Measurements from ENCODE around the gene GRIN3B. TPM values are rescaled to one million over a fixed set of nuclear protein-coding genes. Genes with fewer than 3 reads are reported as not detected.
"Not testable (repeated sequence)": the region's sequence is repeated elsewhere in the genome, so short reads cannot be mapped to it uniquely, and the experiment has no call there.

GRIN3B gene
- total RNA-seq, 6 donors from 2014 or later = 0.06 to 18.9 (median 5.6) TPM

DNA sequence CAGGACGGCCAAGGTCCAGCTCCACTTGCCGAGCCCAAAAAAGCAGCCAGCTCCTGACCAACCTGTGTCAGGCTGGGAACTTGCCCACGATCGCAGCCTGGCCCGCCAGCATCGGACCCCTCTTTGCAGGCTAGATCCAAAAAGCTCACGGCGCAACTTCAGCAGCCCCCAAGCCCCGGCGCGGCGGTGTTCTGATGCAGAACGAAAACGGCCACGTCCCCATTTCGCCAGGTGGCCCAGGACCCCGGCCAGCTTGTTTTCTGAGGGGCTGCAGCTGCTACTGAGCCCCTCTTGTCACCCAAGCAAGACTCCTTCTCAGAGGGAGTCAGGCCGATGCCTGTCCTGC, 19.4 kb downstream of the GRIN3B start:
- Histone ChIP-seq H3K4me3 (peak overlapping the region; percentile 78 to 99 (median 97)), H3K36me3 (peaks cover 0 to 6% (median 2%) of the 10 kb centered on the region in 4 donors), H3K27ac (peak overlapping the region; percentile 29 to 96 (median 94)), H3K27me3 (no peaks in the 10 kb centered on the region), H3K4me1 (peaks cover 58 to 72% (median 65%) of the 10 kb centered on the region in 4 donors), H3K9me3 (no peaks in the 10 kb centered on the region)
- WGBS, 2 donors = no CpG with 5 or more reads among the region's 18 CpGs
- TF ChIP-seq POLR2A (IDR thresholded peaks at IDR 0.05) (no peak), EP300 (IDR thresholded peaks at IDR 0.05) (no peak), POLR2AphosphoS5 (IDR thresholded peaks at IDR 0.05) (no peak)
- TF ChIP-seq, protein P1, sequence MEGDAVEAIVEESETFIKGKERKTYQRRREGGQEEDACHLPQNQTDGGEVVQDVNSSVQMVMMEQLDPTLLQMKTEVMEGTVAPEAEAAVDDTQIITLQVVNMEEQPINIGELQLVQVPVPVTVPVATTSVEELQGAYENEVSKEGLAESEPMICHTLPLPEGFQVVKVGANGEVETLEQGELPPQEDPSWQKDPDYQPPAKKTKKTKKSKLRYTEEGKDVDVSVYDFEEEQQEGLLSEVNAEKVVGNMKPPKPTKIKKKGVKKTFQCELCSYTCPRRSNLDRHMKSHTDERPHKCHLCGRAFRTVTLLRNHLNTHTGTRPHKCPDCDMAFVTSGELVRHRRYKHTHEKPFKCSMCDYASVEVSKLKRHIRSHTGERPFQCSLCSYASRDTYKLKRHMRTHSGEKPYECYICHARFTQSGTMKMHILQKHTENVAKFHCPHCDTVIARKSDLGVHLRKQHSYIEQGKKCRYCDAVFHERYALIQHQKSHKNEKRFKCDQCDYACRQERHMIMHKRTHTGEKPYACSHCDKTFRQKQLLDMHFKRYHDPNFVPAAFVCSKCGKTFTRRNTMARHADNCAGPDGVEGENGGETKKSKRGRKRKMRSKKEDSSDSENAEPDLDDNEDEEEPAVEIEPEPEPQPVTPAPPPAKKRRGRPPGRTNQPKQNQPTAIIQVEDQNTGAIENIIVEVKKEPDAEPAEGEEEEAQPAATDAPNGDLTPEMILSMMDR (IDR thresholded peaks at IDR 0.05) = no peak
- ATAC-seq (ENCODE audit: low FRiP score in 2 of 2) = no peak
- peak in 1 of 2 donors; percentile 84 for DNase-seq

DNA sequence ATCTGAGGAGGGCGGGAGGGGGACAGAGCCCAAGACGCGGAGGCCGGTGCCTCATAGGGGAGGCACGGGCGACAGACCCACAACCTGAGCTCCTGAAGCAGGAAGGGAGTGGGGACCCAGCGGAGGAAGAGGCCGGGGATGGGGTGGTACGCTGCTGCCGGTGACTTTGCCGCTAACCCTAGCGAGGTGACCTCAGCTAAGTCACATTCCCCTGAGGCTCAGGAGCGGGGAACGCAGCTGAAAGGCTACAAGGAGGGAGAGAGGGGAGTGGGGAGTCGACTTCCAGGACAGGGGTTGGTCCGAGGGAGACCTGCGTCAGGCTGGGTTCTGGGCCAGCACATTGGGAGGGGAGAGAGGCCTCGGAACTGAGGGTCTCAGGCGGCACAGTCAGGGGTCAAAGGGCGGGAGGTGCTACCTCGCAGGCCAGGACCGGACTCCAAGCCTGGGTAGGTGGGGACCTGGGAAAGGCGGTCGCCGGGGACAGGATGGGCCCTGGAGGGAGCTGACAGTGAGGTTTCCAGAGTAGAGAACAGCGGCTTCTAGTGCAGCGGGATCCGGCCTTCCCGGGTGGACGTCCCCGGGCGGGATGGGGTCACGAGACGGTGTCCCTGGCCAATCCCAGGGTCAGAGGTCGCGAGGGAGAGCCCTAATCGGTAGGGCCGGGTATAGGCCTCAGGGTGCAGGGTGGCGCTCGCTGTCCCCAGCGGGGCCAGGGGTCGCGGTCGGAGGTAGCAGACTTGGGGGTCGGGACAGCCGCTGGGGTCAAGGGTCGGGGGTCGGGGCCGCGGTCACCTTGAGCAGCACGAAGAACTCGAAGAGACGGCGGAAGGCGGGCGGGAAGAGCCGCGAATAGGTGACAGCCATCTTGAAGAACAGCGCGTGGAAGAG, 20.0 kb downstream of the GRIN3B start:
- Histone ChIP-seq H3K27me3 (no peaks in the 10 kb centered on the region), H3K27ac (peak overlapping the region; percentile 94 to 96 (median 94)), H3K36me3 (no peaks in the 10 kb centered on the region), H3K4me3 (peak overlapping the region; percentile 78 to 99 (median 97)), H3K4me1 (peaks cover 58 to 66% (median 64%) of the 10 kb centered on the region in 4 donors), H3K9me3 (no peaks in the 10 kb centered on the region)
- ATAC-seq (ENCODE audit: low FRiP score in 2 of 2) = no peak
- DNase-seq = peak in 1 of 2 donors; percentile 91
- no peak for TF ChIP-seq EP300 (IDR thresholded peaks at IDR 0.05)
- 0 to 3% methylated on average over 44 to 50 of the region's 60 CpGs for WGBS, 2 donors

DNA sequence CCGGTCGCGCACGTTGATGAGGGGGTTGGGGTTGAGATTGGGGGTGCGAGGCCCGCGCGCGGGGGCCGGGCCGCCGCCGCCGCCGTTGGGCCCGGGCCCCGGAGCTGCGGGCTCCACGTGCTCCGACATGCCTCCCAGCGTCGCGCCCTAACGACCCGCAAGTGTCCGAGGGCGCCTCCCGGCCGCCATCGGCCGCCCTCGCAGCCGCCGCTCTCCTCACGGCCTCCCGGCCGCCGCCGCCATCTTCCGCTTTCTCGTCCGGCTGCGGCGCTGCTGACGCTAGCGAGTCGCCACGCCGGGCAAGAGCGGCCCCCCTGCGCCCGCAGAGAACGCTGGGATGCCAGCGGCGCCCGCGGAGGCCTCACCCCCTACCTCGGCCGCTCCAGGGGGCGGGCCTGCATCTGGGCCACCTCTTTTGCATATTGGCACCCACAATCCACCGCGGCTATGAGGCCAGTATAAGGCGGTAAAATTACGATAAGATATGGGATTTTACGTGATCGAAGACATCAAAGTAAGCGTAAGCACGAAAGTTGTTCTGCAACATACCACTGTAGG, 20.7 kb downstream of the GRIN3B start, which contains the start of gene TMEM259:
Gene TMEM259, minus strand, starts transcription at position 256 of the 558 bp plus-strand sequence. Its CDS starts 127 bp downstream, at position 129.
- 0 to 2% methylated on average over 11 to 32 of the region's 68 CpGs for WGBS, 2 donors
- H3K27ac ChIP-seq = peak within 1 kb of the TSS; percentile 94 to 96 (median 94)
- no peaks in the 10 kb centered on the region for H3K36me3 ChIP-seq
- TF ChIP-seq POLR2AphosphoS5 (IDR thresholded peaks at IDR 0.05) = peak in 1 of 2 donors; percentile 81
- peak in 3 of 4 donors; percentile 52 to 86 (median 62) for TF ChIP-seq POLR2A (IDR thresholded peaks at IDR 0.05)
- TF ChIP-seq, protein P1 (IDR thresholded peaks at IDR 0.05) = no peak
- peak in 1 of 4 donors; percentile 42 for TF ChIP-seq EP300 (IDR thresholded peaks at IDR 0.05)
- H3K27me3 ChIP-seq = no peaks in the 10 kb centered on the region
- DNase-seq (peak; percentile 98 to 99), ATAC-seq (ENCODE audit: low FRiP score in 2 of 2) (peak; percentile 95 to 96)
- no peaks in the 10 kb centered on the region for H3K9me3 ChIP-seq
- H3K4me1 ChIP-seq = peaks cover 59 to 63% (median 60%) of the 10 kb centered on the region in 4 donors
- H3K4me3 ChIP-seq = peak within 1 kb of the TSS; percentile 78 to 99 (median 97)

DNA sequence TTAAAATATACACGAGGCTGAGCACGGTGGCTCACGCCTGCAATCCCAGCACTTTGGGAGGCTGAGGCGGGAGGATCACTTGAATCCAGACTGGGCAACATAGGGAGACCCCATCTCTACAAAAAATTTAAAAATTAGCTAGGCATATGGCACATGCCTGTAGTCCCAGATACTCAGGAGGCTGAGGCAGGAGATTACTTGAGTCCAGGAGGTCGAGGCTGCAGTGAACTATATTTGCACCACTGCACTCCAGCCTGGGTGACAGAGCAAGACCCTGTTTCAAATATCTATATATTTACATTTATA, 23.6 kb downstream of the GRIN3B start:
- ATAC-seq (ENCODE audit: low FRiP score in 2 of 2) = not testable (repeated sequence)
- 81 to 87% methylated on average over 5 of the region's 5 CpGs for WGBS, 2 donors

GRCh38 chr19:1025080-1025479, 24.9 kb downstream of the GRIN3B start:
- not testable (repeated sequence) for DNase-seq; H3K27ac ChIP-seq; ATAC-seq (ENCODE audit: low FRiP score in 2 of 2); H3K9me3 ChIP-seq; H3K27me3 ChIP-seq; H3K4me3 ChIP-seq; H3K36me3 ChIP-seq
- WGBS, 2 donors = 77 to 79% methylated on average over 4 to 6 of the region's 6 CpGs
- peaks cover 40 to 61% (median 48%) of the 10 kb centered on the region in 4 donors for H3K4me1 ChIP-seq

More for the DNA sequence above, 23.6 kb downstream of the GRIN3B start:
- not testable (repeated sequence) for H3K27me3 ChIP-seq, DNase-seq, H3K36me3 ChIP-seq, H3K4me3 ChIP-seq, H3K9me3 ChIP-seq
- Histone ChIP-seq H3K27ac (peak overlapping the region in 2 of 4 donors; percentile 94 to 96), H3K4me1 (peaks cover 44 to 62% (median 51%) of the 10 kb centered on the region in 4 donors)

DNA sequence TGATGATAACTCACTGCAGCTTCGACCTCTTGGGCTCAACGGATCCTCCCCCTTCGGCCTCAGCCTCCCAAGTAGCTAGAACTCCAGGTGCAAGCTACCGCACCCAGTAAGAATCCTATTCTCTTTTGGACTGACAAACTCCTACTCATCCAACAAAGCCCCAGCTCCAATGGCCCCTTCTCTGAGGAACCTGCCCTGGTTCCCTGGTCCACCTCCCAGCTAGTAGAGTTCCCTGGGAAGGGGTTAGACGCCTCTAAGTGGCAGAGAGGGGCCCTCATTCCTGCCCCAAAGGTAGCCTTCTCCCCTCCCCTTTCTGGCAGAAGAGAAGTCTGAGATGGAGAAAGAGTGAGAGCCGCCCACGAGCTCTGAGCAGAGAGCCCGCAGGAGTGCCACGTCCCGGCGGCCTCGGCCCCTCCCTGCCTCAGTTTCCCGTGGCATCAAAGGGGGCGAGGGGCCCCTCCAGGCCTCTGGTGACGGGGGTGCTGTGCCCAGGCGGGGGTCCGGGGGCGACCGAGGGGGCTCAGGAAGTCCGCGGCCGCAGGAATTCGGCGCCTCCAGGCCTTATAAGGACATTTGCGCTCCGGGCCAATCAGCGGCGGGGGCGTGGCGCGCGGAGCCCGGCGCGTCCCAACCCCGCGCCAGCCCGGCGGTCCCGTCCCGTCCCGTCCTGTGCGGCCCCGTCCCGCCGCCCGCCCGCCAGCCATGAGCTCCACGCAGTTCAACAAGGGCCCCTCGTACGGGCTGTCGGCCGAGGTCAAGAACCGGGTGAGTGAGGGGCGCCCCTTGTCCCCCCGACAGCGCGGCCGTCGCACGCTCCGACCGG, 26.0 kb downstream of the GRIN3B start, which contains the start of gene CNN2:
Gene CNN2, plus strand, starts transcription at position 649 of the 823 bp plus-strand sequence. Its CDS starts 54 bp downstream, at position 703.
- DNase-seq (peak; percentile 89 to 97), ATAC-seq (ENCODE audit: low FRiP score in 2 of 2) (peak; percentile 83 to 92)
- peak; percentile 80 to 85 for TF ChIP-seq POLR2AphosphoS5 (IDR thresholded peaks at IDR 0.05)
- TF ChIP-seq POLR2A (IDR thresholded peaks at IDR 0.05) = peak; percentile 38 to 95 (median 84)
- TF ChIP-seq, protein P1 (IDR thresholded peaks at IDR 0.05) = no peak
- Histone ChIP-seq H3K36me3 (peaks cover 0 to 11% (median 0%) of the 10 kb centered on the region in 4 donors), H3K4me1 (peaks cover 46 to 67% (median 54%) of the 10 kb centered on the region in 4 donors), H3K9me3 (no peaks in the 10 kb centered on the region), H3K27ac (peak within 1 kb of the TSS; percentile 95 to 99 (median 97)), H3K4me3 (peak within 1 kb of the TSS; percentile 74 to 91 (median 84)), H3K27me3 (no peaks in the 10 kb centered on the region)
- 18 to 60% methylated on average over 5 to 15 of the region's 63 CpGs for WGBS, 2 donors
